ENCODE data around the gene RRP15. TPM values are rescaled to one million over a fixed set of nuclear protein-coding genes. Genes with fewer than 3 reads are reported as not detected.

RRP15 gene
- total and polyA plus RNA-seq, 2 of the 13 experiments (the other 11 are each of a cell fraction or from before 2014, with no cell fraction given) = 2.1 to 37.5 TPM

DNA sequence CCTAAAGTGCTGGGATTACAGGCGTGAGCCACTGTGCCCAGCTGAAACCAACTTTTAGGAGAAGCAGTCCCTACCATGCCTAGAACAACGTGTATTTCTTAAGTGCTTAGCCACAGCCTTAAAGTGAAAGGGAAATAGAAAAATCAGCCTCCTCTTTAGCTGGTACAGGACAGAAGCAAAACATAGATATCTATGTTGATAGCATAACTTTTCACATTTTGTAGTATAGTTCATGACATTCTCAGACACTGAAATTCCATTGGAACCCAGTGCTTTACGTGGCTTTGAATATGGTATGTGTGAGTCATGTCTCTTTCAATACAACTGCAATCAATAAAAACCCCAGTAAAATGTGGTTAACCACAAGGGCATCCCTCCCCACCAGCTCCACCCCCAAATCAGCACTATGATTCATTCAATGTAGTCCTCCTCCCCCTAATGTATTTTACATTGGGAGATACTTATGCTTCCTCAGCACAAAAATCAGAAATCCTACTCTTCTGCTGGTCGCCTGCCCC lies 92.1 kb downstream of the RRP15 start:
- TF ChIP-seq, protein P1, sequence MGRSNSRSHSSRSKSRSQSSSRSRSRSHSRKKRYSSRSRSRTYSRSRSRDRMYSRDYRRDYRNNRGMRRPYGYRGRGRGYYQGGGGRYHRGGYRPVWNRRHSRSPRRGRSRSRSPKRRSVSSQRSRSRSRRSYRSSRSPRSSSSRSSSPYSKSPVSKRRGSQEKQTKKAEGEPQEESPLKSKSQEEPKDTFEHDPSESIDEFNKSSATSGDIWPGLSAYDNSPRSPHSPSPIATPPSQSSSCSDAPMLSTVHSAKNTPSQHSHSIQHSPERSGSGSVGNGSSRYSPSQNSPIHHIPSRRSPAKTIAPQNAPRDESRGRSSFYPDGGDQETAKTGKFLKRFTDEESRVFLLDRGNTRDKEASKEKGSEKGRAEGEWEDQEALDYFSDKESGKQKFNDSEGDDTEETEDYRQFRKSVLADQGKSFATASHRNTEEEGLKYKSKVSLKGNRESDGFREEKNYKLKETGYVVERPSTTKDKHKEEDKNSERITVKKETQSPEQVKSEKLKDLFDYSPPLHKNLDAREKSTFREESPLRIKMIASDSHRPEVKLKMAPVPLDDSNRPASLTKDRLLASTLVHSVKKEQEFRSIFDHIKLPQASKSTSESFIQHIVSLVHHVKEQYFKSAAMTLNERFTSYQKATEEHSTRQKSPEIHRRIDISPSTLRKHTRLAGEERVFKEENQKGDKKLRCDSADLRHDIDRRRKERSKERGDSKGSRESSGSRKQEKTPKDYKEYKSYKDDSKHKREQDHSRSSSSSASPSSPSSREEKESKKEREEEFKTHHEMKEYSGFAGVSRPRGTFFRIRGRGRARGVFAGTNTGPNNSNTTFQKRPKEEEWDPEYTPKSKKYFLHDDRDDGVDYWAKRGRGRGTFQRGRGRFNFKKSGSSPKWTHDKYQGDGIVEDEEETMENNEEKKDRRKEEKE (IDR thresholded peaks at IDR 0.05) = no peak
- peak; percentile 60; the same call in 1 of the 2 replicates for TF ChIP-seq CBFB (CRISPR knock-in tag; IDR thresholded peaks at IDR 0.05)
- TF ChIP-seq EP300 (IDR thresholded peaks at IDR 0.05; ENCODE audit: low read depth in 2 of 2, low read length in 2 of 2) = peak in 1 of 2 experiments; percentile 19; a peak in 1 of 4 replicates
- TF ChIP-seq EP300 (CRISPR knock-in tag; IDR thresholded peaks at IDR 0.05; ENCODE audit: borderline replicate concordance) = no peak
- TF ChIP-seq PITX1 (CRISPR knock-in tag; IDR thresholded peaks at IDR 0.05) = no peak
- peak; percentile 62 for TF ChIP-seq MAFF (IDR thresholded peaks at IDR 0.05; ENCODE audit: low read depth, low read length)
- no peak for TF ChIP-seq RXRA (CRISPR knock-in tag; IDR thresholded peaks at IDR 0.05)
- peak; percentile 77 for TF ChIP-seq FOSL2 (CRISPR knock-in tag; IDR thresholded peaks at IDR 0.05)
- no peak for TF ChIP-seq TRIM24 (CRISPR knock-in tag; IDR thresholded peaks at IDR 0.05)
- TF ChIP-seq, protein P2, sequence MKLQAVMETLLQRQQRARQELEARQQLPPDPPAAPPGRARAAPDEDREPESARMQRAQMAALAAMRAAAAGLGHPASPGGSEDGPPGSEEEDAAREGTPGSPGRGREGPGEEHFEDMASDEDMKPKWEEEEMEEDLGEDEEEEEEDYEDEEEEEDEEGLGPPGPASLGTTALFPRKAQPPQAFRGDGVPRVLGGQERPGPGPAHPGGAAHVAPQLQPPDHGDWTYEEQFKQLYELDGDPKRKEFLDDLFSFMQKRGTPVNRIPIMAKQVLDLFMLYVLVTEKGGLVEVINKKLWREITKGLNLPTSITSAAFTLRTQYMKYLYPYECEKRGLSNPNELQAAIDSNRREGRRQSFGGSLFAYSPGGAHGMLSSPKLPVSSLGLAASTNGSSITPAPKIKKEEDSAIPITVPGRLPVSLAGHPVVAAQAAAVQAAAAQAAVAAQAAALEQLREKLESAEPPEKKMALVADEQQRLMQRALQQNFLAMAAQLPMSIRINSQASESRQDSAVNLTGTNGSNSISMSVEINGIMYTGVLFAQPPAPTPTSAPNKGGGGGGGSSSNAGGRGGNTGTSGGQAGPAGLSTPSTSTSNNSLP (IDR thresholded peaks at IDR 0.05; ENCODE audit: low read depth, low read length) = peak; percentile 28; the same call in 1 of the 2 replicates
- peak; percentile 44 to 76; a peak in 3 of 4 replicates for TF ChIP-seq MAFK (conservative IDR thresholded peaks at IDR 0.05 in 1 of 2, IDR thresholded peaks at IDR 0.05 in 1 of 2; ENCODE audit: low read length in 2 of 2)
- 0 out of 2 replicates have a peak, but pooled peaks have one; percentile 14 for TF ChIP-seq NCOA2 (CRISPR knock-in tag; IDR thresholded peaks at IDR 0.05)
- peak; percentile 42; the same call in 1 of the 2 replicates for TF ChIP-seq ATF3 (CRISPR knock-in tag; IDR thresholded peaks at IDR 0.05)
- no peak for TF ChIP-seq ZNF317 (CRISPR knock-in tag; IDR thresholded peaks at IDR 0.05)
- TF ChIP-seq TEAD3 (CRISPR knock-in tag; optimal IDR thresholded peaks at IDR 0.05; ENCODE audit: borderline replicate concordance) = peak; percentile 8
- Histone ChIP-seq H3K4me2 (ENCODE audit: low read depth, low read length) (no peak overlapping the region), H3K27ac (ENCODE audit: extremely low read length, insufficient read depth, low read length) (no peak overlapping the region), H3K9ac (ENCODE audit: insufficient read depth, low read depth, low read length) (no peak overlapping the region), H3K4me1 (ENCODE audit: insufficient read depth, low read length) (peaks cover 75% of the 10 kb centered on the region), H3K79me2 (ENCODE audit: insufficient read depth, low read length) (no peaks in the 10 kb centered on the region), H3K9me3 (ENCODE audit: low read length) (no peaks in the 10 kb centered on the region), H3K36me3 (replicated peaks in 1 of 2; ENCODE audit: control insufficient read depth in 1 of 2, insufficient read depth in 2 of 2, low read length in 2 of 2) (no peaks in the 10 kb centered on the region), H3K4me3 (replicated peaks in 1 of 3; ENCODE audit: insufficient read depth in 1 of 3, low read depth in 2 of 3, low read length in 3 of 3) (no peak overlapping the region), H2AFZ (ENCODE audit: low read length) (no peak overlapping the region), H4K20me1 (ENCODE audit: insufficient read depth, low read length) (no peaks in the 10 kb centered on the region), H3K27me3 (ENCODE audit: control insufficient read depth in 1 of 2, insufficient read depth in 2 of 2, low read length in 2 of 2) (no peaks in the 10 kb centered on the region)
- WGBS (ENCODE audit: low lambda C conversion rate) = 41% methylated on average over 4 of the region's 4 CpGs
- POLR2A ChIA-PET = interaction anchor here (0.6 to 1.5 kb wide), 3 partner anchors 10 to 25 kb away, joined by 3 to 4 read pairs (median 3); no protein-coding TSS in a partner anchor
- FAIRE-seq = no peak
- ATAC-seq = peak; percentile 43
- BruUV-seq (replicated peaks) = no TSS peak
- in situ Hi-C loops (cut with HindIII; ENCODE audit: extremely low pct_ligation_motif_present, low pct_unique_long_range_greater_than_20kb) = no loop called here
- intact Hi-C loops (cut with micrococcal nuclease; ENCODE audit: unreplicated experiment) = no loop called here
- CTCF ChIA-PET (ENCODE audit: low intra/inter-chr PET ratio, low total read pairs) = no interaction called here
- peak; percentile 77 for DNase-seq (ENCODE audit: low spot score)

Measured in HepG2 (cell line).